ENCODE measurements around the gene SELENOO. TPM values are rescaled to one million over a fixed set of nuclear protein-coding genes. Genes with fewer than 3 reads are reported as not detected.

Gene SELENOO, protein sequence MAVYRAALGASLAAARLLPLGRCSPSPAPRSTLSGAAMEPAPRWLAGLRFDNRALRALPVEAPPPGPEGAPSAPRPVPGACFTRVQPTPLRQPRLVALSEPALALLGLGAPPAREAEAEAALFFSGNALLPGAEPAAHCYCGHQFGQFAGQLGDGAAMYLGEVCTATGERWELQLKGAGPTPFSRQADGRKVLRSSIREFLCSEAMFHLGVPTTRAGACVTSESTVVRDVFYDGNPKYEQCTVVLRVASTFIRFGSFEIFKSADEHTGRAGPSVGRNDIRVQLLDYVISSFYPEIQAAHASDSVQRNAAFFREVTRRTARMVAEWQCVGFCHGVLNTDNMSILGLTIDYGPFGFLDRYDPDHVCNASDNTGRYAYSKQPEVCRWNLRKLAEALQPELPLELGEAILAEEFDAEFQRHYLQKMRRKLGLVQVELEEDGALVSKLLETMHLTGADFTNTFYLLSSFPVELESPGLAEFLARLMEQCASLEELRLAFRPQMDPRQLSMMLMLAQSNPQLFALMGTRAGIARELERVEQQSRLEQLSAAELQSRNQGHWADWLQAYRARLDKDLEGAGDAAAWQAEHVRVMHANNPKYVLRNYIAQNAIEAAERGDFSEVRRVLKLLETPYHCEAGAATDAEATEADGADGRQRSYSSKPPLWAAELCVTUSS
- 11.5 TPM for polyA plus RNA-seq (2013, experiment 1 of 2)
- 11.4 TPM for polyA plus RNA-seq (2013, experiment 2 of 2)

DNA sequence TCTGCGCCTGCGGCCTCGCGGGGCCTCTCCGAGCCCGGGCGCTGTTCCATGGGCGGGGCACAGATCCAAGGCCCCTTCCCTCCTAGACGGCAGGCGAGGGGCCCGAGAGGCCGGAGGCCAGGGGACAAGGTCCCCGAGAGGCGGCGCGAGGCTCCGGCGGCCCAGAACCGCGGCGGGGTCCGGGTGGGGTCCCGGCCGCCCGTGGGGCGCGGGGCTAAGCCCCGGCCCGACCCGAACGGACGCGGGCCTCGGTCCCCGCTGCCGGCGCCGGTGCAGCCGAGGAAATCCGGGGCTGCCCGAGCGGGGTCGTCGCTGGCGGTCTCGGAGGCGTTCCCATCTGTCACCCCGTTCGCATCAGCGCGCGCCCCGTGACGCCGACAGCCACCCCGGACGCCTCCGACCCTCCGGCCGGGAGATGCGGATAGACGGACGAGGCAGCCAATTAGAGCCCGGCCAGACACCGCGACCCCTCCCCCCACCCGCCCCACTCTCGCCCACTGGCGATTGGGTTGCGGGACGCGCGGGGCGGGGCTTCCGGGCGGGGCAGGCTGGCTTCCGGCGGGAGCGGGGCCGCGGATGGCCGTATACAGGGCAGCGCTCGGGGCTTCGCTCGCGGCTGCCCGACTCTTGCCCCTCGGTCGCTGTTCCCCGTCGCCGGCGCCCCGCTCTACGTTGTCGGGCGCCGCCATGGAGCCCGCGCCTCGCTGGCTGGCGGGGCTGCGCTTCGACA lies at the start of gene SELENOO:
SELENOO (plus strand) TSS at position 551 of the 730 bp plus-strand sequence; CDS start at position 577, 26 bp downstream.
- Histone ChIP-seq H3K36me3 (replicated peaks in 1 of 2; ENCODE audit: control insufficient read depth in 2 of 2, insufficient read depth in 2 of 2, low read length in 2 of 2) (peaks cover 10 to 48% of the 10 kb centered on the region in 2 donors), H3K23ac (ENCODE audit: low read depth, low read length, poor library complexity) (peak within 1 kb of the TSS; percentile 80), H2BK120ac (ENCODE audit: low read depth, low read length) (no peak within 1 kb of the TSS), H3K9me3 (replicated peaks in 1 of 2; ENCODE audit: control insufficient read depth in 2 of 2, insufficient read depth in 1 of 2, low read depth in 1 of 2, low read length in 2 of 2) (peaks cover 0 to 14% of the 10 kb centered on the region in 2 donors), H2BK5ac (ENCODE audit: low read length) (peak within 1 kb of the TSS; percentile 75), H3K18ac (ENCODE audit: low read length) (peak within 1 kb of the TSS; percentile 87), H2BK12ac (ENCODE audit: low read length) (no peak within 1 kb of the TSS), H3K9ac (ENCODE audit: low read depth, low read length, poor library complexity) (peak within 1 kb of the TSS; percentile 96), H3K4me2 (ENCODE audit: insufficient read depth, low read length, poor library complexity, severe bottlenecking) (peak within 1 kb of the TSS; percentile 98), H3K4ac (ENCODE audit: low read length) (no peak within 1 kb of the TSS), H2AFZ (ENCODE audit: low read length) (peak within 1 kb of the TSS; percentile 91), H3K14ac (ENCODE audit: low read length) (no peak within 1 kb of the TSS), H3K4me3 (ENCODE audit: low read length in 2 of 2) (peak within 1 kb of the TSS; percentile 81 to 99), H4K8ac (ENCODE audit: low read depth, low read length) (no peak within 1 kb of the TSS), H3K79me1 (ENCODE audit: low read depth, low read length) (peaks cover 16% of the 10 kb centered on the region), H2BK15ac (ENCODE audit: low read length) (peak within 1 kb of the TSS; percentile 58), H4K91ac (ENCODE audit: low read depth, low read length, poor library complexity) (no peak within 1 kb of the TSS), H3K4me1 (ENCODE audit: control insufficient read depth in 2 of 2, insufficient read depth in 1 of 2, low read depth in 1 of 2, low read length in 2 of 2) (peaks cover 10 to 13% of the 10 kb centered on the region in 2 donors), H2AK5ac (ENCODE audit: low read depth, low read length) (peak within 1 kb of the TSS; percentile 63), H3K27me3 (ENCODE audit: control insufficient read depth in 3 of 3, insufficient read depth in 3 of 3, low read depth in 1 of 3, low read length in 3 of 3) (no peaks in the 10 kb centered on the region), H3K27ac (replicated peaks; ENCODE audit: low read length) (no peak within 1 kb of the TSS)
- DNase-seq (ENCODE audit: low spot score), result peak; percentile 87
- no CpG with 5 or more reads among the region's 105 CpGs for WGBS, 2 donors (ENCODE audit: extremely low coverage in 2 of 2, insufficient read length in 2 of 2, insufficient replicate concordance in 1 of 2)

DNA sequence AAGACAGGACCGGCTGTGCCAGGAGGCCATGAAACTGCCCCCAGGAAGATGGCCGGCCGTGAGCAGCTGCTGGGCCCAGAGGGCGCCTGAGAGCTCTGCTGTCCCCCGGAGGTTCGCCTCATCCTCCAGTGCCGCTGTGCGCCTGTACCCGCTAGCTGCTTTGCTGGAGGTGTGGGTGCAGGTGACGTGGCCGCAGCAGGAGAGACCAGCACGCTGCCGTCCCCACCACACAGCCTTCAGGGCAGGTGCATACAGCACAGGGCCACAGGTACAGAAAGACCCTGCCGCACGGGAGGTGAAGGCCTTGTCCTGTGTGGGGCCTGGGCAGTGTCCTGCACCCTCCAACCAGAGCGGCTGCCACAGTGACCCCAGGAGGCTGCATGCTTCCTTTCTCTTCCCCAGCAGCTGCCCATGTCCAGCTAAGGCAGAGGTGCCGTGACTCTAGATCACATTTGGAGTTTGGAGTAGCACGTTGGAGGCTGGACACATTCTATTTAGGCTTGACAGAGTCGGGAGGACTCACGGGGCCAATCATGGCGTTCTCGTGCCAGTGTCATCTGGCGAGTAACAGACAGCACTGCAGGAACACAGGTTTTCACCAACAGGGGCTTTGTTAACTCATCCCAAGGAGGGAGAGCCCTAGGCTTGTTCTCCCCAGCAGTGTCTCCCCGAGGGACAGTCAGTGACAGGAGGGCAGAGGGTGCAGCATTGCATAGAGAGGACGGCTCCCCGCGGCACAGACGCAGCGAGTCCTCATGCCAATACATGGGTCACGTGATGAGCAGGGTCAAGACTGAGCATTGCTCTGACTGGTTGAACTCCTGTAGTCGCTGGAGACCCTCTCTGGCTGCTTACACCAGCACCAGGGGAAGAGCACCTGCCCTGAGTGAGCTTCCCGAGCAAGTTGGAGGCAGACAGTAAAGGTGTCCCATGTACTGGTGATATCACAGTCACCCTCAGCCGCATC lies 49.0 kb upstream of the SELENOO start:
- Histone ChIP-seq H4K91ac (ENCODE audit: low read depth, low read length, poor library complexity) (no peak overlapping the region), H3K27ac (replicated peaks; ENCODE audit: low read length) (no peak overlapping the region), H3K4me2 (ENCODE audit: insufficient read depth, low read length, poor library complexity, severe bottlenecking) (no peak overlapping the region), H3K79me1 (ENCODE audit: low read depth, low read length) (peaks cover 2% of the 10 kb centered on the region), H3K9ac (ENCODE audit: low read depth, low read length, poor library complexity) (no peak overlapping the region), H2BK12ac (ENCODE audit: low read length) (peak overlapping the region; percentile 64), H2BK5ac (ENCODE audit: low read length) (no peak overlapping the region), H2BK120ac (ENCODE audit: low read depth, low read length) (no peak overlapping the region), H4K8ac (ENCODE audit: low read depth, low read length) (no peak overlapping the region), H3K27me3 (ENCODE audit: control insufficient read depth in 3 of 3, insufficient read depth in 3 of 3, low read depth in 1 of 3, low read length in 3 of 3) (peaks cover 0 to 19% (median 0%) of the 10 kb centered on the region in 3 experiments), H3K14ac (ENCODE audit: low read length) (peak overlapping the region; percentile 25), H3K4ac (ENCODE audit: low read length) (no peak overlapping the region), H3K18ac (ENCODE audit: low read length) (peak overlapping the region; percentile 7), H3K4me1 (ENCODE audit: control insufficient read depth in 2 of 2, insufficient read depth in 1 of 2, low read depth in 1 of 2, low read length in 2 of 2) (no peaks in the 10 kb centered on the region), H3K4me3 (ENCODE audit: low read length in 2 of 2) (no peak overlapping the region), H3K9me3 (replicated peaks in 1 of 2; ENCODE audit: control insufficient read depth in 2 of 2, insufficient read depth in 1 of 2, low read depth in 1 of 2, low read length in 2 of 2) (no peaks in the 10 kb centered on the region), H3K23ac (ENCODE audit: low read depth, low read length, poor library complexity) (peak overlapping the region; percentile 56), H2AK5ac (ENCODE audit: low read depth, low read length) (no peak overlapping the region), H2AFZ (ENCODE audit: low read length) (no peak overlapping the region), H3K36me3 (replicated peaks in 1 of 2; ENCODE audit: control insufficient read depth in 2 of 2, insufficient read depth in 2 of 2, low read length in 2 of 2) (no peaks in the 10 kb centered on the region), H2BK15ac (ENCODE audit: low read length) (no peak overlapping the region)
- DNase-seq (ENCODE audit: low spot score), result no peak
- no CpG with 5 or more reads among the region's 33 CpGs for whole genome bisulfite sequencing, 2 donors (ENCODE audit: extremely low coverage in 2 of 2, insufficient read length in 2 of 2, insufficient replicate concordance in 1 of 2)

DNA sequence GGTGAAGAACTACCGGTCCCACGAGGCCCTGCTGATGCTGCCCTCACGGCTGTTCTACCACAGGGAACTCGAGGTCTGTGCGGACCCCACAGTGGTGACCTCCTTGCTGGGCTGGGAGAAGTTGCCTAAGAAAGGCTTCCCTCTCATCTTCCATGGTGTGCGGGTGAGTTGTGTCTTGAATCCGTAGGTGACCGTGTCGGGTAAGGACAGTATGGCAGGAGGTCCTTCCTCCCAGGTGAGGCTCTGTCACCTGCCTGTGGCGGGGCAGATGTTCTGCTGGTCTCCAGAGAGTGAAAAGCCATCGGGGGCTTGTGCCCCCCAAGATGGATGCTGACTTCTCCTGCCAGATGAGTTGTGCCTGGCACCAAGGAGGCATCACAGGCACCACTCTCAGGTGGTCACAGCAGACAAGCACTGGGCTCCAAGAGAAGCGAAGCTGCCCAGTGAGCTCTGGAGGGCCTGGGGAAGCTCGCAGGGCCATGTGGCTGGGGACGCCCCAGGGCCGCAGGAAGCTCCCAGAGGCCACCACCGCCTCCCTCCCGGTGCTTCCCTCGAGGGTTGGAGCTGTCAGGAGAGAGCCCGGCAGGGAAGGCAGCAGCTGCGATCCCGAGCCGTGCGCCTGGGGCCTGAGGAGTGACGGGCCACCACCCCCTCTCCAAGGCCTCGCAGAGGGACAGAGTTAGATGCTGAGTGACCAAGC lies 47.6 kb upstream of the SELENOO start:
- Histone ChIP-seq H3K9ac (ENCODE audit: low read depth, low read length, poor library complexity) (no peak overlapping the region), H3K23ac (ENCODE audit: low read depth, low read length, poor library complexity) (no peak overlapping the region), H3K27me3 (ENCODE audit: control insufficient read depth in 3 of 3, insufficient read depth in 3 of 3, low read depth in 1 of 3, low read length in 3 of 3) (peaks cover 0 to 15% (median 0%) of the 10 kb centered on the region in 3 experiments), H4K91ac (ENCODE audit: low read depth, low read length, poor library complexity) (no peak overlapping the region), H2AFZ (ENCODE audit: low read length) (no peak overlapping the region), H3K4me2 (ENCODE audit: insufficient read depth, low read length, poor library complexity, severe bottlenecking) (no peak overlapping the region), H3K4me1 (ENCODE audit: control insufficient read depth in 2 of 2, insufficient read depth in 1 of 2, low read depth in 1 of 2, low read length in 2 of 2) (no peaks in the 10 kb centered on the region), H3K14ac (ENCODE audit: low read length) (peak overlapping the region; percentile 76), H2AK5ac (ENCODE audit: low read depth, low read length) (no peak overlapping the region), H3K4ac (ENCODE audit: low read length) (no peak overlapping the region), H2BK15ac (ENCODE audit: low read length) (no peak overlapping the region), H3K9me3 (replicated peaks in 1 of 2; ENCODE audit: control insufficient read depth in 2 of 2, insufficient read depth in 1 of 2, low read depth in 1 of 2, low read length in 2 of 2) (no peaks in the 10 kb centered on the region), H3K36me3 (replicated peaks in 1 of 2; ENCODE audit: control insufficient read depth in 2 of 2, insufficient read depth in 2 of 2, low read length in 2 of 2) (no peaks in the 10 kb centered on the region), H2BK12ac (ENCODE audit: low read length) (no peak overlapping the region), H2BK120ac (ENCODE audit: low read depth, low read length) (no peak overlapping the region), H2BK5ac (ENCODE audit: low read length) (peak overlapping the region; percentile 22), H3K18ac (ENCODE audit: low read length) (no peak overlapping the region), H3K79me1 (ENCODE audit: low read depth, low read length) (peaks cover 2% of the 10 kb centered on the region), H3K4me3 (ENCODE audit: low read length in 2 of 2) (no peak overlapping the region), H4K8ac (ENCODE audit: low read depth, low read length) (no peak overlapping the region), H3K27ac (replicated peaks; ENCODE audit: low read length) (no peak overlapping the region)
- WGBS, 2 donors (ENCODE audit: extremely low coverage in 2 of 2, insufficient read length in 2 of 2, insufficient replicate concordance in 1 of 2), result no CpG with 5 or more reads among the region's 25 CpGs
- no peak for DNase-seq (ENCODE audit: low spot score)

All from neuronal stem cell (in vitro differentiated cells).